ENCODE results near the gene MAPRE3. TPM values are rescaled to one million over a fixed set of nuclear protein-coding genes. Genes with fewer than 3 reads are reported as not detected.

The MAPRE3 gene
- total RNA-seq, 1 donor, result 0.42 TPM

GRCh38 chr2:27008678-27009077 lies 38.2 kb downstream of the MAPRE3 start:
- Histone ChIP-seq H3K4me1 (ENCODE audit: insufficient read depth, low read length) (peaks cover 7% of the 10 kb centered on the region), H3K9me3 (ENCODE audit: low read depth, low read length) (no peaks in the 10 kb centered on the region), H3K27me3 (ENCODE audit: insufficient read depth, low read length) (no peaks in the 10 kb centered on the region), H3K4me3 (ENCODE audit: low read length) (no peak overlapping the region)

DNA sequence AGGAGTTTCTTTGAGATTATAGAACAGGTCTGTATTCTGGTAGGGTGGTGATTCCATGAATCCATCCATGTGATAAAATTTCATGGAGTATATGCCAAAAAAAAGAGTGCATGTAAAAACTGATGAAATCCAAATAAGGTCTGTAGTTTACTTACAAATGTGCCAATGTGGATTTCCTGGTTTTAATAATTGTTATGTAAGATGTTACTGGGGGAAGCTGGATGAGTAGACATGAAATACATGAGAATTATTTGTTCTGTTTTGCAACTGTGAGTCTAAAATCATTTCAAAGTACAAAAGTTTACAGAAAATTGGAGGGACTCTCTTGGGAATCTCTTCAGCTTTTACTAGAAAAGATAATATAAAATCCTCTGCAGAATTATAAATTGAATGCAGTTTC lies 38.6 kb downstream of the MAPRE3 start:
- H3K27me3 ChIP-seq (ENCODE audit: insufficient read depth, low read length), result no peaks in the 10 kb centered on the region
- H3K4me1 ChIP-seq (ENCODE audit: insufficient read depth, low read length), result peaks cover 7% of the 10 kb centered on the region
- no peaks in the 10 kb centered on the region for H3K9me3 ChIP-seq (ENCODE audit: low read depth, low read length)
- H3K4me3 ChIP-seq (ENCODE audit: low read length), result no peak overlapping the region

DNA sequence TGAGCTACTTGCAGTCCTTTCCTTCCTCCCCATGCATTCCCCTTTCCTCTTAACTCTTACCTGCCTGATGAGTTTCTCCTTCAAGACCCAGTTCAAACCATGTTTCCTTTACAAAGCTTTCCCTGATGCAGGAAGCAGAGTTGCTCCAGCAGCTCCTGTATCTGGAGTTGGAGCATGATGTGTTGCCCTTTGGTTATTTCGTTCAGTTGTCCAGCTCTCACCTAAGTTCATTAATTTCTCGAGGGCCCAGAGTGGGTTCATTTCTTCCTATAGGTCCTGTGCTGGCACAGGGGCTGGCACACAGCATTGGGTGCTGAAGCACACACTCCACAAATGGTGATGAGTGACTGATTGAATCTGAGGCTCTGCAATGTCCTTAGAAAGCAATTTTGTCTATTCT lies 39.3 kb downstream of the MAPRE3 start:
- no peaks in the 10 kb centered on the region for H3K9me3 ChIP-seq (ENCODE audit: low read depth, low read length)
- H3K4me3 ChIP-seq (ENCODE audit: low read length), result no peak overlapping the region
- peaks cover 7% of the 10 kb centered on the region for H3K4me1 ChIP-seq (ENCODE audit: insufficient read depth, low read length)
- no peaks in the 10 kb centered on the region for H3K27me3 ChIP-seq (ENCODE audit: insufficient read depth, low read length)

- H3K9me3 ChIP-seq (ENCODE audit: low read depth, low read length), result no peaks in the 10 kb centered on the region
- H3K4me1 ChIP-seq (ENCODE audit: insufficient read depth, low read length), result peaks cover 7% of the 10 kb centered on the region
- H3K4me3 ChIP-seq (ENCODE audit: low read length), result no peak overlapping the region
- no peaks in the 10 kb centered on the region for H3K27me3 ChIP-seq (ENCODE audit: insufficient read depth, low read length)
Measured at GRCh38 chr2:27010139-27010538, 39.7 kb downstream of the MAPRE3 start.

DNA sequence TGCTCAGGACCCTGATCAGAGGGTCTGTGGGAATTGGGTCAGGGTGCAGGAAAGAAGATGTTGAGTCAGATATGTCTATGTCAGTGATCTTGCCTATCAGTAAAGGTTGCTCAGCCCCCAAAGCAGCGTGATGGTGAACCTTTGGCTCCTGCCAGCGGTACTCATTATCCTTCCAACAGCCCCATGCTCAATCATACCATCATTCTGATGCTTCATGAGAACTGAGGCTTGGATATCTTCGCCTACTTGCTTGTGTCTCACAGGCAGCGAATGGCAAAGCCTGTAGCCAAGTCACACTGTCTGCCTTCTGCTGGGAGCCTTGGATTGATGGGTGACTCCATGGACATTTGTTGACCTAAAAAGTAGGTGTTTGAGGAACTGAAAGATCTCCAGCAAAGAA lies 43.3 kb downstream of the MAPRE3 start:
- H3K27me3 ChIP-seq (ENCODE audit: insufficient read depth, low read length), result no peaks in the 10 kb centered on the region
- H3K9me3 ChIP-seq (ENCODE audit: low read depth, low read length), result no peaks in the 10 kb centered on the region
- no peak overlapping the region for H3K4me3 ChIP-seq (ENCODE audit: low read length)
- H3K4me1 ChIP-seq (ENCODE audit: insufficient read depth, low read length), result peaks cover 7% of the 10 kb centered on the region

GRCh38 chr2:27014771-27015433 lies 44.5 kb downstream of the MAPRE3 start:
- Histone ChIP-seq H3K4me3 (ENCODE audit: low read length) (no peak overlapping the region), H3K4me1 (ENCODE audit: insufficient read depth, low read length) (peaks cover 7% of the 10 kb centered on the region), H3K9me3 (ENCODE audit: low read depth, low read length) (no peaks in the 10 kb centered on the region), H3K27me3 (ENCODE audit: insufficient read depth, low read length) (no peaks in the 10 kb centered on the region)

DNA sequence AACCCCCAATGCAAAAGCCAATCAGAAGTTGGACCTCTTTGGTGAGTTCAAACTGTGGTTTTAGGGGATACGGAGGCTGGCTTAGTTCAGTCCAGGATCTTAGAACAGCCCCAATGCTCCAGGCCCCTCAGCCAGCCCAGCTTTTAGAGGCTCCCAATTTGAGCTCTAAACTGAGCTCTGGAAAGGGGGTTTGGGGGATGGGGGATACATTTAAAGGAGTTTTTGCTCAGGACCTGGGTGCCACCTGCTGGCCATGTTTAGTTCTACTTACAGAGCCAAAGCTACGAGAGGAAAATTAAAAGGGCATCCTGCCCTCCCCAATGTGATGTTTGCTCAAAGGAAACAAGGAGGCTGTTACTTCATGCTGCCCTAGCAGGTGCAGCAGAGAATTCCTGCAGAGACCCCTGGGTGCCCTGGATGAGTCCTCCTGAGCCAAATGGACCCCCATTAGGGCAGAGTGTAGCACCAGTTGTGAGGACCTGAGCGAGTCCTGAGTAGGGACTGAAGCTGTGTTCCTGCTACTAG lies 46.4 kb downstream of the MAPRE3 start:
- no peak overlapping the region for H3K4me3 ChIP-seq (ENCODE audit: low read length)
- no peaks in the 10 kb centered on the region for H3K9me3 ChIP-seq (ENCODE audit: low read depth, low read length)
- H3K27me3 ChIP-seq (ENCODE audit: insufficient read depth, low read length), result no peaks in the 10 kb centered on the region
- H3K4me1 ChIP-seq (ENCODE audit: insufficient read depth, low read length), result no peaks in the 10 kb centered on the region

- H3K4me3 ChIP-seq (ENCODE audit: low read length), result no peak overlapping the region
- H3K4me1 ChIP-seq (ENCODE audit: insufficient read depth, low read length), result no peaks in the 10 kb centered on the region
- H3K9me3 ChIP-seq (ENCODE audit: low read depth, low read length), result no peaks in the 10 kb centered on the region
- no peaks in the 10 kb centered on the region for H3K27me3 ChIP-seq (ENCODE audit: insufficient read depth, low read length)
Measured at GRCh38 chr2:27018142-27018541, 47.7 kb downstream of the MAPRE3 start.

GRCh38 chr2:27019459-27019858 lies 49.0 kb downstream of the MAPRE3 start:
- no peaks in the 10 kb centered on the region for H3K9me3 ChIP-seq (ENCODE audit: low read depth, low read length)
- no peaks in the 10 kb centered on the region for H3K27me3 ChIP-seq (ENCODE audit: insufficient read depth, low read length)
- H3K4me3 ChIP-seq (ENCODE audit: low read length), result no peak overlapping the region
- H3K4me1 ChIP-seq (ENCODE audit: insufficient read depth, low read length), result no peaks in the 10 kb centered on the region

GRCh38 chr2:27019931-27020855 lies 49.8 kb downstream of the MAPRE3 start:
- no peak overlapping the region for H3K4me3 ChIP-seq (ENCODE audit: low read length)
- no peaks in the 10 kb centered on the region for H3K27me3 ChIP-seq (ENCODE audit: insufficient read depth, low read length)
- H3K4me1 ChIP-seq (ENCODE audit: insufficient read depth, low read length), result no peaks in the 10 kb centered on the region
- no peaks in the 10 kb centered on the region for H3K9me3 ChIP-seq (ENCODE audit: low read depth, low read length)

DNA sequence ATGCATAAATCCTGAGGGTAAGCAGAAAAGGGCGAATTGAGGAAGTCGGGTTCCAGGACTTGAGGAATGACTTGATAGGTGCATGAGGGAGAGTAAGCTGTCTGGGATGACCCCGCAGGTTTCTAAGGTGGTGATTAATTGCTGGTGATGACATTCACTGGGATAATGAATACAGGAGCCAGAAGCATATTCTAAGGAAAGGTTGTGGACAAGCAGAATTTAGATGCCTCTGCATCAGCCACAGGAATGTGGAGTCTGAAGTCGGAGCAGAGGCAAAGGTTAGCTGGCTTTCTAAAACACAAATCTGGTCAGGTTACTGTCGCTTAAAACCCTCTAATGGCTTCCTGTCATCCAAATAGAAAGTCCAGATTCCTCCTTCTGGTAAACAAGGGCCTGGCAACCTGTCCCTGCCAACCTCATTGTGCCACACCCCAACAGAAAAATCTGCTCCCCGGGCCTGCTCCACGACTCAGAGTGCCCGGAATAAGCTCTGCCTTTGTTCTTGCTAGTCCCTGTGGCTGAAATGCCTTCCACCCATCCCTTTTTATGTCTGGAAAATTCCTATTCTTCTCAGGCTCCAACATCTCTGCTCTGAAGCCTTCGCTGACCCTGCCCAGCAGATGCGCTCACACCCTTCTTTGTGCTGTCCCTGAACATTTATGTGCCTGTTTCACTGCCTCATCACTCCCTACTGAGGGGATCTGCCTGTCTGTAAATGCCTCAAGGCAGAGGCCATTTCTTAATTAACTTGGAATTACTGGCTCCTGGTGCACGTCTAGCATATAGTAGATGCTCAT lies 51.0 kb downstream of the MAPRE3 start:
- H3K27me3 ChIP-seq (ENCODE audit: insufficient read depth, low read length), result no peaks in the 10 kb centered on the region
- no peaks in the 10 kb centered on the region for H3K4me1 ChIP-seq (ENCODE audit: insufficient read depth, low read length)
- H3K4me3 ChIP-seq (ENCODE audit: low read length), result no peak overlapping the region
- no peaks in the 10 kb centered on the region for H3K9me3 ChIP-seq (ENCODE audit: low read depth, low read length)

DNA sequence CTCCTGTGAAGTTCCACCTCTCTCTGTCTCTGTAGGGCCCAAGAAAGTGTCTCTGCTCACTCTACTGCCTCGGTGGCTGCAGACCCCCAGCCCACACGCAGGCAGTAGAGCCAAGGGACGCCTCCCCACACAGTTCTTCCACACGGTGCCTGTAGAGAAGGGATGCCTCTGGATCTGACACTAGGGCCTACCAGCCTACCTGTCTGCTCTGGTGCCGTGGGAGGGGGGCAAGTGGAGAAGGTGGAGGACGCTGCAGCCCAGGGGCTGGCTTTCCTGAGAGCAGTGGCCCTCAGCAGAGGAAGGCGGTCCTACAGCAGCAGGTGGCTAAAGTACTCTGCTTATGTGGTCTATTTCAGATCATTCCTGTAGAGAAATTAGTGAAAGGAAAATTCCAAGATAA lies 53.3 kb downstream of the MAPRE3 start:
- Histone ChIP-seq H3K27me3 (ENCODE audit: insufficient read depth, low read length) (no peaks in the 10 kb centered on the region), H3K4me1 (ENCODE audit: insufficient read depth, low read length) (no peaks in the 10 kb centered on the region), H3K4me3 (ENCODE audit: low read length) (no peak overlapping the region), H3K9me3 (ENCODE audit: low read depth, low read length) (no peaks in the 10 kb centered on the region)

GRCh38 chr2:27024188-27024587 lies 53.8 kb downstream of the MAPRE3 start:
- no peaks in the 10 kb centered on the region for H3K9me3 ChIP-seq (ENCODE audit: low read depth, low read length)
- no peak overlapping the region for H3K4me3 ChIP-seq (ENCODE audit: low read length)
- no peaks in the 10 kb centered on the region for H3K27me3 ChIP-seq (ENCODE audit: insufficient read depth, low read length)
- H3K4me1 ChIP-seq (ENCODE audit: insufficient read depth, low read length), result no peaks in the 10 kb centered on the region

GRCh38 chr2:27024812-27025211 lies 54.4 kb downstream of the MAPRE3 start:
- H3K9me3 ChIP-seq (ENCODE audit: low read depth, low read length), result no peaks in the 10 kb centered on the region
- H3K4me3 ChIP-seq (ENCODE audit: low read length), result no peak overlapping the region
- H3K4me1 ChIP-seq (ENCODE audit: insufficient read depth, low read length), result no peaks in the 10 kb centered on the region
- no peaks in the 10 kb centered on the region for H3K27me3 ChIP-seq (ENCODE audit: insufficient read depth, low read length)

DNA sequence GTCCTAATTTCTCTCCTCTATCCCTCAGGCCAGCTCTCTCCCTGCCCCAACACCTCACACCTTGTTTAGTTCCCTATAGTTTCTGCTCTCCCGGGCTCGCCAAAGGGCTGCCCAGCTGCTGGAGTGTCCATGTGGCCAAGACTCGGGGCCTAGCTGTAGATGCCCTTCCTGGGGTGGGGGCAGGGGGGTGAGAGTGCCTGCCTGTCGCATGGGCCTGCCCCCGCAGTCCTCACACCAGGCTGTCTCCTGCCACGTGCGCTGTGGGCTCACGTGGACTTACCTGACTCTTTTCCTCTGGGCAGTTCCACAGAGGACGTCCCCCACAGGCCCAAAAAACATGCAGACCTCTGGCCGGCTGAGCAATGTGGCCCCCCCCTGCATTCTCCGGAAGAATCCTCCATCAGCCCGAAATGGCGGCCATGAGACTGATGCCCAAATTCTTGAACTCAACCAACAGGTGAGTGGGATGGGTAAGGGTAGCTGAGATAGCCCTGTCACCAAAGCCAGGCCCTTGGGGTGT lies 54.9 kb downstream of the MAPRE3 start:
- Histone ChIP-seq H3K9me3 (ENCODE audit: low read depth, low read length) (no peaks in the 10 kb centered on the region), H3K4me1 (ENCODE audit: insufficient read depth, low read length) (no peaks in the 10 kb centered on the region), H3K27me3 (ENCODE audit: insufficient read depth, low read length) (no peaks in the 10 kb centered on the region), H3K4me3 (ENCODE audit: low read length) (no peak overlapping the region)

Data from mononuclear cell (primary cell).